Peyer's patch (tissue), 4 donors: ENCODE measurements around the gene TMIE. TPM values are rescaled to one million over a fixed set of nuclear protein-coding genes. Genes with fewer than 3 reads are reported as not detected.
"Not testable (repeated sequence)": the region's sequence is repeated elsewhere in the genome, so short reads cannot be mapped to it uniquely, and the experiment has no call there.

Source experiments
- DNase-seq, 3 donors: peaks; one replicate each; pipeline ENCODE4 v3.0.0-alpha.2; 2017 to 2019
- H3K27ac ChIP-seq, 4 donors: fragments of 200-600 bp; sonication (generic); one replicate each; pipeline ENCODE4 v1.5.1; 2016 to 2019
- H3K27me3 ChIP-seq, 2 donors: fragments of 200-600 bp; sonication (generic); one replicate each; pipeline ENCODE4 v1.5.1; 2019
- H3K36me3 ChIP-seq, 3 donors: fragments of 200-600 bp; sonication (generic); one replicate each; pipeline ENCODE4 v1.5.1; 2016 to 2019
- H3K4me1 ChIP-seq, 4 donors: fragments of 200-600 bp; sonication (generic); one replicate each; pipeline ENCODE4 v1.5.1; 2016 to 2019
- H3K4me3 ChIP-seq, 4 donors: fragments of 200-600 bp; sonication (generic); 1 replicate in 3 of 4; 2 replicates in 1 of 4; pipeline ENCODE4 v1.5.1; 2016 to 2019; ENCODE audit warnings: mild to moderate bottlenecking in 1 of 4
- H3K9me3 ChIP-seq, 4 donors: fragments of 200-600 bp; sonication (generic); one replicate each; pipeline ENCODE4 v1.5.1; 2016 to 2019; ENCODE audit warnings: mild to moderate bottlenecking in 1 of 4
- CTCF ChIP-seq, 6 experiments: fragments of 450-650 bp in 4 of 6; fragments of 200-600 bp in 2 of 6; sonication (generic) in 1 of 6; IDR thresholded peaks; one replicate each; pipeline ENCODE4 v1.5.1; 2017 to 2019; ENCODE audit warnings: antibody characterized with exemption in 6 of 6, mild to moderate bottlenecking in 3 of 6, moderate library complexity in 1 of 6
- POLR2A ChIP-seq, 2 donors: fragments of 450-650 bp; IDR thresholded peaks; one replicate each; pipeline ENCODE4 v1.5.1; 2017; ENCODE audit warnings: antibody characterized with exemption in 2 of 2, mild to moderate bottlenecking in 2 of 2, moderate library complexity in 2 of 2
- small RNA-seq, 2 donors: library from RNA; depleted of rRNA; stranded (forward); fragments of <200 nt; gene quantifications; one replicate each; pipeline ENCODE3, GENCODE V24; 2016
- total RNA-seq, 4 donors: library from RNA; depleted of rRNA; stranded (reverse); fragments of >200 nt; gene quantifications; one replicate each; pipeline ENCODE4 v1.1.0, GENCODE V29; 2016

Gene TMIE
- total RNA-seq, 4 donors from 2014 or later, result 1.3 TPM; not detected in 3

GRCh38 chr3:46750555-46751038 lies 49.4 kb downstream of the TMIE start:
- TF ChIP-seq CTCF (IDR thresholded peaks at IDR 0.05) (no peak), POLR2A (IDR thresholded peaks at IDR 0.05) (no peak)
- H3K27me3 ChIP-seq, result no peaks in the 10 kb centered on the region

GRCh38 chr3:46753127-46753526 lies 51.9 kb downstream of the TMIE start:
- not testable (repeated sequence) for DNase-seq, H3K9me3 ChIP-seq, H3K4me1 ChIP-seq, H3K27ac ChIP-seq, H3K4me3 ChIP-seq, H3K36me3 ChIP-seq, H3K27me3 ChIP-seq

More at GRCh38 chr3:46750555-46751038, 49.4 kb downstream of the TMIE start:
- Histone ChIP-seq H3K9me3 (no peaks in the 10 kb centered on the region), H3K27ac (no peak overlapping the region), H3K4me3 (no peak overlapping the region), H3K36me3 (no peaks in the 10 kb centered on the region), H3K4me1 (no peaks in the 10 kb centered on the region)
- DNase-seq, result no peak

- no peaks in the 10 kb centered on the region for H3K27me3 ChIP-seq
- H3K36me3 ChIP-seq, result no peaks in the 10 kb centered on the region
- no peak for TF ChIP-seq CTCF (IDR thresholded peaks at IDR 0.05)
- no peaks in the 10 kb centered on the region for H3K4me1 ChIP-seq
- H3K4me3 ChIP-seq, result no peak overlapping the region
- DNase-seq, result no peak
- no peaks in the 10 kb centered on the region for H3K9me3 ChIP-seq
- H3K27ac ChIP-seq, result no peak overlapping the region
Observed at GRCh38 chr3:46755646-46756045, 54.5 kb downstream of the TMIE start.

GRCh38 chr3:46756642-46757041 lies 55.5 kb downstream of the TMIE start:
- Histone ChIP-seq H3K9me3 (no peaks in the 10 kb centered on the region), H3K36me3 (no peaks in the 10 kb centered on the region), H3K27ac (no peak overlapping the region), H3K4me1 (no peaks in the 10 kb centered on the region), H3K27me3 (no peaks in the 10 kb centered on the region), H3K4me3 (no peak overlapping the region)
- DNase-seq, result no peak
- TF ChIP-seq POLR2A (IDR thresholded peaks at IDR 0.05), result no peak
- no peak for TF ChIP-seq CTCF (IDR thresholded peaks at IDR 0.05)

GRCh38 chr3:46759239-46760167 lies 58.3 kb downstream of the TMIE start:
- TF ChIP-seq POLR2A (IDR thresholded peaks at IDR 0.05) (no peak), CTCF (IDR thresholded peaks at IDR 0.05) (no peak)
- H3K9me3 ChIP-seq, result no peaks in the 10 kb centered on the region
- no peaks in the 10 kb centered on the region for H3K27me3 ChIP-seq
- no peaks in the 10 kb centered on the region for H3K4me1 ChIP-seq
- no peak overlapping the region for H3K27ac ChIP-seq
- no peaks in the 10 kb centered on the region for H3K36me3 ChIP-seq
- DNase-seq, result no peak
- no peak overlapping the region for H3K4me3 ChIP-seq

Small RNA genes within 50 kb of the gene (small RNA-seq; reads per million reads assigned to genes)
- gene PRSS45, result 0 reads per million in 2 donors

Other genes with a start within 250 kb of the TMIE start
- gene LTF, start 236.5 kb upstream of the TMIE start, total RNA-seq, result 10 to 100 TPM in 1 of 4 donors, 1 to 10 TPM in 1, under 1 TPM in 1, not detected in 1; 0.38 to 12.4 (median 1.1) TPM
- gene RTP3, start 203.4 kb upstream of the TMIE start, total RNA-seq, result not detected
- 10 to 100 TPM in 1 of 4 donors, 1 to 10 TPM in 1, under 1 TPM in 2; 0.35 to 23.9 (median 1.3) TPM for gene LRRC2, start 135.1 kb upstream of the TMIE start, total RNA-seq
- gene FAM240A, start 88.9 kb upstream of the TMIE start, total RNA-seq, result not detected
- gene ALS2CL, start 7.7 kb upstream of the TMIE start, total RNA-seq, result 100 to 1,000 TPM in 1 of 4 donors, 10 to 100 TPM in 3; 64.3 to 113 (median 82.7) TPM
- not detected for gene PRSS50, start 16.5 kb downstream of the TMIE start, total RNA-seq
- gene MYL3, start 162.1 kb downstream of the TMIE start, total RNA-seq, result 10 to 100 TPM in 1 of 4 donors, 1 to 10 TPM in 1, not detected in 2; 1.5 to 17.3 TPM
- 10 to 100 TPM in 1 of 4 donors, 1 to 10 TPM in 3; 2.4 to 12.4 (median 5.7) TPM for gene PTH1R, start 176.3 kb downstream of the TMIE start, total RNA-seq